NCI-H345 treated with DMSO at 0.1 percent for 48 hours (cell line): ENCODE measurements around the gene CLCA4.

Experiments
- DNase-seq: peaks from one replicate; lab custom pipeline; 2025; ENCODE audit not compliant: unreplicated experiment; lab: John Stamatoyannopoulos, UW

Gene CLCA4

DNA sequence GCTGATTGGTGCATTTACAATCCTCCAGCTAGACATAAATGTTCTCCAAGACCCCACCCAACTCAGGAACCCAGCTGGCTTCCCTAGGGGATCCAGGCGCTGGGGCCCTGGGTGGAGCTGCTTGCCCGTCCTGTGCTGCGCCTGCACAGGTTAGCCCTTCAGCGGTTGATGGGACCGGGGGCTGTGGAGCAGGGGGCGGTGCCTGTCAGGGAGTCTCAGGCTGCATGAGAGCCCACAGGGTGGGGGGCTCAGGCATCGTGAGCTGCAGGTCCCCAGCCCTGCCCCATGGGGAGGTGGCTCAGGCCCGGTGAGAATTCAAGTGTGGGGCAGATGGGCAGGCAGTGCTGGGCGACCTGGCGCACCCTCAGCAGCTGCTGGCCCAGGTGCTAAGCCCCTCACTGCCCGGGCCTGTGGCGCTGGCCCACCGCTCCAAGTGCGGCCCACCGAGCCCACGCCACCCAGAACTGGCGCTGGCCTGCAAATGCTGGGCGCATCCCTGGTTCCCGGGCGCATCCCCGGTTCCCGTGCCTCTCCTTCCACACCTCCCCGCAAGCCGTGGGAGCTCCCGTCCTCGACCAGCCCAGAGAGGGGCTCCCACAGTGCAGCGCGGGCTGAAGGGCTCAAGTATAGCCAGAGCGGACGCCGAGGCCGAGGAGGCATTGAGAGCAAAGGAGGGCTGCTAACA is 23.1 kb upstream of the CLCA4 start:
- no peak for DNase-seq

DNA sequence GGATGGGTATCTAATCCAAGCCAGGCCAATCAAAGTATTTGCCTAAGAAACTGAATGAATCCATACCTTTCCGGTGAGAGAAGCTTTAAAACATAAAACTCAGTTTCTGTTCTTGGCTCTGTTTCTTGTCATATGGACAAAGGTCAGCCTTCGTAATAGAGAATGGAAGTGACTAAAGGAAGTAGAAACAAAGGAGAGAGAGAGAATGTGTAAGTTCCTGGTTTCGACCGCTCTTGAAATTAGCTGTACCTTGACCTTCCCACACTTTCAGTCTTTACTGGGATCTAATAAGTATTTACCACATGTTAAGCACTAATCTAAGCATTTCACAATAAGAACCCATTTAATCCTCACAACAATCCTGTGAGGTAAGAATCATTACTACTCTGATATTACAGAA is 19.6 kb upstream of the CLCA4 start:
- DNase-seq: no peak

- DNase-seq: no peak
Measured at GRCh38 chr1:86530211-86530845, 16.6 kb upstream of the CLCA4 start.

GRCh38 chr1:86537928-86538695 is 8.8 kb upstream of the CLCA4 start:
- DNase-seq: no peak

DNA sequence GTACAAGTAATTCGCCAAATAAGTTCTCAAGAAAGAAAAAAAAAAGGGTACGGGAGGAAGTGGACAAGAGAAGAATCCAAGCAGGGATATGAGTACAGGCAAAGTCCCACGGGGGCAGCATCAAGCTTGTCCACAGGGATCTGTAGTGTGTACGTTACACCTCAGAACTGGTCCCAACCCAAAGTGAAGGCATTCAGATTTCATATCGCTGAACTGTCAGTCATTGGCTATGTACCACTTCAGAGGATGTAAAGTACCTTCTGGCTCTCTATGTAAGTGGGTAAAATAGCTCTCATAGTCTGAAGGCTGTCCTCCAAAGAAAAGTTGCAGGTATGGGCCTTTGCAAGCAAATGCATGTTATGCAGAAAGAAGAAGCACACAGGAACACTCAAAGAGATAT is 8.1 kb upstream of the CLCA4 start:
- DNase-seq: no peak

DNA sequence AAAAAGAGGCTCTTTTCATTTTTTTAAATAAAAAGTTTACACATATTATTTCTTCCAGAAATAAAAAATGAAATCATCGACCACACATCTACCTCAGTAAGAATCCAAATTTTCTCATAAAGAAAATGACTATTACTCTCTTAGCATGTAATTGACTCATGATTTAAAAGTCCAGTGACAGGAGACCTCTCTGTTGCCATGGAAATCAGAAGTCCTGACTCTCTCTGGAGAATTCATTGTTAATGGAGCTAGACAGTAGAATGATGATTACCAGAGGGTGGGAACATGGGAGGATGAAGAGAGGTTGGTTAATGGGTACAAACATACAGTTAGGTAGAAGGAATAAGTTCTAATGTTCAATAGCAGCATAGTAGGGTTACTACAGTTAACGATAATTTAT is 5.0 kb upstream of the CLCA4 start:
- no peak for DNase-seq

DNA sequence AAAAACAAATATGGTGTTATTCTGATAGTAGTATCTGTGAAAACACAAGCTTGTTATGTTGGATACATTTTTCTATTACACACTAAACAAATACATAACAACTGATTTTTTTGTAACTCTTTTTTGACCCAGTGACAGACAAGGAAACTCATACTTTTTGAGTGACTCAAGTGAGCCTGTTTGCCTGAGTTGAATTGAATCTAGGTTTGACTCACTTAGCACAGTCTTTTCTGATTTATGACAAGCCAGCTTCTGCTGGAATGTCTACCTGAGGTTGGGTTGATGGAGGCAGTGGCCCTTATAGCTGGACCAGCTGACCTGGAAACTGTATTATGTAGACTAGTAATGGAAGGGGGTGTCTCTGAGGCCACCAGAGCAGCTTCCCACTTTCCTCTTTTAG is 4.2 kb upstream of the CLCA4 start:
- no peak for DNase-seq

DNA sequence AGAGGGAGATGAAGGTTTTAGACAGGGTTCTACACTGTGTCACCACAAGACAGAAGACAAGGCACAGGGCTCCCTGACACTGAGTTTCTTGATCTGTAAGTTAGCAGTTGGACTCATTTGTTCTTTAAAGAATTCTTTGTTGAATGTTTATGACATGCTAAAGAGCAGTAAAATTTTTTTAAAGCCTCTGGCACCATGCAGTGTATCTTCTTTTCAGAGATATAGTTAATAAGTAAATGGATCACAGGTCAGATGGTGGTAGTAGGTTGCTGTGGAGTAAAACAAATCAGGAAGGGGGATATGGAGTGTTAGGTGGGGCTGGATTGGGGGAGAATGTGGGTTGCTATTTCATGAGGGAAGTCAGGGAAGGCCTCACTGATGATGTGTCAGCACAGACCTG is 2.0 kb downstream of the CLCA4 start:
- DNase-seq: no peak

DNA sequence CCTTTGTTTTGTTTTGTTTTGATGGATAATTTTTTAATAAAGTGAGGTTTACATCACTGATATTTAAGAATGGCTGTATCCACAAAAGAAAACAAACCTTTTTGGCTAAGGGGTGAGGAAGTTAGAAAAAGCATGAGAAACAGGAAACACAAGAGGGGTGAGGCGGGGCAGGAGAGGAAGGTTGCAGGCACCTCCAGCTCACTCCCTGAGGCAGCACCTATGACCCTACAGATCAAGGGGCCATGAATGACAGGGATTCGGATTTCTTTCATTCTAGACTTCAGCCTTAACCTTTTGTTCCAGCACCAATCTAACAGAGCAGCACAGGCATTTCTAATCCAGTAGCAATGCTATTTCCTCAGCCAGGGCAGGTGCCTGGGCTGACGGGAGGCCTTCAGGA is 4.4 kb downstream of the CLCA4 start:
- DNase-seq: no peak

DNA sequence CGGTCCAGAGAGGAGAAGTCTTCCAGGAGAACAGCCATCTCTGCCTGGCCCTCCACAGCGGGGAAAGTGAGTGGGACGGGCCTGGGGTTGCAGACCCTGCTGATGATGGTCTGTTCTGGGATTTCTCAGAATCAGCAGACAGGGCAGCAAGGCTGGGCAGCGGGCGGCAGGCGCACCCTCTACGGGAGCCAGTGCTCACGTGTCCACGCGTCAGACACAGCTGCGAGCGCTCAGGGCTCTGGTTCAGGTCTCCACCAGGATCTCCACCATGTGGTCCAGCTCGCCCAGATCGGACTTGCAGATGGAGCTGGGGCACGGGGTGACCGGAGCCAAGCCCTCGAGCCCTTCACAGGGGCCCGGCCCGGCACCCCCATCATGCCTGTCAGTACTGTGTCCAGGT is 5.5 kb downstream of the CLCA4 start:
- no peak for DNase-seq

- DNase-seq: no peak
Measured at GRCh38 chr1:86557739-86558138, 10.9 kb downstream of the CLCA4 start.

DNA sequence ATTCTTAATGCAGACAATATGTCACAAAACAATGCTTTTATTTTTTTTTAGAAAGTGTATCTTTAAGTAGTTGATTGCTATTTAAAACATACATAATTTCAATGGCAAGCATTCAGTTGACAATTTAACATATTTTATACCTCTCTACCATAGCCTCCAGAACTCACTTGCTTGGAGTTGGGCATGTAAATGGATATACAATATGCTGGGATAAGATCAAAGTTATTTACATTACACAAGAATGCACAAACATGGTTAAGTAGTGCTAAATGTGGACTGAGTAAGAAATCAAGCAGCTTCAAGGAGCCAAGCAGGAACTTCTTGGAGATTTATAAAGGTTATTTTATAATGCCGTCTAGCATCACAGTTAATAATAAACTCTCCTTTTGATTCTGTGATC is 17.0 kb downstream of the CLCA4 start:
- no peak for DNase-seq

GRCh38 chr1:86567341-86567740 is 20.5 kb downstream of the CLCA4 start:
- DNase-seq: no peak

GRCh38 chr1:86567878-86568277 is 21.0 kb downstream of the CLCA4 start:
- DNase-seq: no peak

- DNase-seq: no peak
Measured at GRCh38 chr1:86573763-86574484, 27.0 kb downstream of the CLCA4 start.

- DNase-seq: no peak
Measured at GRCh38 chr1:86581231-86581630, 34.4 kb downstream of the CLCA4 start.

- DNase-seq: no peak
Measured at GRCh38 chr1:86582161-86582560, 35.3 kb downstream of the CLCA4 start.

GRCh38 chr1:86583032-86583431 is 36.2 kb downstream of the CLCA4 start:
- no peak for DNase-seq

DNA sequence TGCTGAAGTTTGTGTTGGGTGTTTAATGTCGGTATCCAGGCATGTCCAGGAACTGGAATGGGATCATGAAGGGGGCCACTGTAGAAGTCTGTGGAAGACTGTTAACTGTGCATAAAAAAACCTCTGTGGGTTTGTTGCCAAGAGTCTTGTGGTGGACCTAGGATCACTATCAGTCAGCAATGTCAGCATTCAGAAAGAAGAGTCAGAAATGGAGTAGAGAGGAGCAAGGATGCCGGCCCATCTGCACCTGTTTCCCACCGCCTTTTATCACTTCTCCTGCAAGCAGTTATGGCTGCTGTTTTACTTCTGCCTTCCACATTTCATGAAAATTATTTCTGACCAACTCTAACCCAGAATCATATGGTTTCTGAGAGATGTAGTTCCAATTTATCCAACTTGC is 36.7 kb downstream of the CLCA4 start:
- DNase-seq: no peak

GRCh38 chr1:86594284-86594770 is 47.4 kb downstream of the CLCA4 start:
- DNase-seq: no peak

DNA sequence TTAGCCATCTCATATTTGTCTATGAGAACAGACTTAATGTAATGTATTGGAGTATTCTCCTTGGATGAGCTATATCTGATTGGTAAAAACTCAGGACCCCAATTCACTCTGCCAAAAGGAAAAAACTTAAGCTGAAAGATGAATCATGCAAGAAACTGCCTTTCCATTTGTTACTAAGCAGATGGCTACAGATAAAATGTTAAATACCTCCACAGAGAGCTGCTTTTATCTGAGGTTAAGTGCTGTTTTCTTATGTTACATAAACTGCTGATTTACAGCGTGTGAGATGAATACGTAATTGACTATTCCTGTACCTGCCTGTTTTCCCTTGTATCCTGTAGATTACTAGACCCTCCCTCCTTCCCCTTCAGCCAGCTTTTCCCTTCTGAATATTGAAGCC is 49.3 kb downstream of the CLCA4 start:
- DNase-seq: no peak
